C4-2B (cell line): ENCODE measurements around the gene RABGAP1.

Experiments
- ZFX ChIP-seq: fragments of 450-650 bp; IDR thresholded peaks from 2 replicates; pipeline ENCODE4 v1.6.1; 2017
- TF ChIP-seq, protein P1 (sequence below): fragments of 450-650 bp; conservative IDR thresholded peaks from 2 replicates; pipeline ENCODE4 v1.5.1; 2017; ENCODE audit warnings: mild to moderate bottlenecking

DNA sequence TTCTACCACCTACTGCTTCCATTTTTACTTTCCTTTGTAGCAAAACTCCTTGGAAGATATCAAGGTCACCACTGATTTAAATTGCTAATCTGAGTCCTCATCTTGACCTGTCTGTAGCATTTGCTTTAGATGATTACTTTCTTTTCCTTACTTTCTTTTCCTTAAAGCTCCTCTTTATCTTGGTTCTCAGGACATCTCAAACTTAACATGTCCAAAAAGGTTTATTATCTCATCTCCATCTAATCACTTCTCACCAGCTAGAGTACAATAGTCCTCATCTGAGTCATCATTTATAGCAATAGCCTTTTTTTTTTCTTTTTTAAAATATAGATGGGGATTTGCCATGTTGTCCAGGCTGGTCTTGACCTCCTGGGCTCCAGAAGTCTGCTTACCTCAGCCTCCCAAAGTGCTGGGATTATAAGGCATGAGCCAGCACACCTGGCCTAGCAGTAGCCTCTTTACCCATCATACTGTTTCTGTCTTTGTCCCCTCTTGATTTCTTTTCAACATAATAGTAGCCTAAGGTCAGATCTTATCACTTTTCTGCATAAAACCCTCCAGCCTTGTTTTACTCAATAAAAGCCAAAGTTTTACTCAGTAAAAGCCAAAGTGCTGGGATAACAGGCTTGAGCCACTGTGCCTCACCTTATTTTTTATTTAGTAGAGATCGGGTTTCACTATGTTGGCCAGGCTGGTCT lies 59.7 kb downstream of the RABGAP1 start:
- TF ChIP-seq, protein P1, sequence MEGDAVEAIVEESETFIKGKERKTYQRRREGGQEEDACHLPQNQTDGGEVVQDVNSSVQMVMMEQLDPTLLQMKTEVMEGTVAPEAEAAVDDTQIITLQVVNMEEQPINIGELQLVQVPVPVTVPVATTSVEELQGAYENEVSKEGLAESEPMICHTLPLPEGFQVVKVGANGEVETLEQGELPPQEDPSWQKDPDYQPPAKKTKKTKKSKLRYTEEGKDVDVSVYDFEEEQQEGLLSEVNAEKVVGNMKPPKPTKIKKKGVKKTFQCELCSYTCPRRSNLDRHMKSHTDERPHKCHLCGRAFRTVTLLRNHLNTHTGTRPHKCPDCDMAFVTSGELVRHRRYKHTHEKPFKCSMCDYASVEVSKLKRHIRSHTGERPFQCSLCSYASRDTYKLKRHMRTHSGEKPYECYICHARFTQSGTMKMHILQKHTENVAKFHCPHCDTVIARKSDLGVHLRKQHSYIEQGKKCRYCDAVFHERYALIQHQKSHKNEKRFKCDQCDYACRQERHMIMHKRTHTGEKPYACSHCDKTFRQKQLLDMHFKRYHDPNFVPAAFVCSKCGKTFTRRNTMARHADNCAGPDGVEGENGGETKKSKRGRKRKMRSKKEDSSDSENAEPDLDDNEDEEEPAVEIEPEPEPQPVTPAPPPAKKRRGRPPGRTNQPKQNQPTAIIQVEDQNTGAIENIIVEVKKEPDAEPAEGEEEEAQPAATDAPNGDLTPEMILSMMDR: no peak
- no peak for TF ChIP-seq ZFX
